ENCODE data around the gene DYRK3. TPM values are rescaled to one million over a fixed set of nuclear protein-coding genes. Genes with fewer than 3 reads are reported as not detected.

The DYRK3 gene
- total RNA-seq, 1 donor from 2014 or later = 6.4 TPM

DNA sequence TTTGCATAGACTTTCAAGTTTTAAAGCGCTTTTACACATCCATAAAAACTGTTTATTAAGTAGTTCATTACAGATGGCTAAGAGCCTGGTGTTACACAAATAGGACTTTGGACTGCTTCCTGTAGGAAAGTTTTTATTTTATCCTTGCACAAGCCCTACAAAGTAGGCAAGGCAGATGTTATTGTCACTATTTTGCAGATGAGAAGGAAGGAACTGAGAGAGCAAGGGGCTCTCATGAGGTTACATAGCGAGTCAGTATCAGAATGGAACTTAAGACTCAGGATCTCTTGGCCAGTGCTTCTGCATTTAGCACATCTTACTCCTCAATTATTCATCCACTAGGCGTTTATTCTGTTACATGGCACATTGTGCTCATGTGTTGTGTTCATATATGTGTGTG is 46.8 kb downstream of the DYRK3 start:
- no peak for ATAC-seq
- TF ChIP-seq, protein P1, sequence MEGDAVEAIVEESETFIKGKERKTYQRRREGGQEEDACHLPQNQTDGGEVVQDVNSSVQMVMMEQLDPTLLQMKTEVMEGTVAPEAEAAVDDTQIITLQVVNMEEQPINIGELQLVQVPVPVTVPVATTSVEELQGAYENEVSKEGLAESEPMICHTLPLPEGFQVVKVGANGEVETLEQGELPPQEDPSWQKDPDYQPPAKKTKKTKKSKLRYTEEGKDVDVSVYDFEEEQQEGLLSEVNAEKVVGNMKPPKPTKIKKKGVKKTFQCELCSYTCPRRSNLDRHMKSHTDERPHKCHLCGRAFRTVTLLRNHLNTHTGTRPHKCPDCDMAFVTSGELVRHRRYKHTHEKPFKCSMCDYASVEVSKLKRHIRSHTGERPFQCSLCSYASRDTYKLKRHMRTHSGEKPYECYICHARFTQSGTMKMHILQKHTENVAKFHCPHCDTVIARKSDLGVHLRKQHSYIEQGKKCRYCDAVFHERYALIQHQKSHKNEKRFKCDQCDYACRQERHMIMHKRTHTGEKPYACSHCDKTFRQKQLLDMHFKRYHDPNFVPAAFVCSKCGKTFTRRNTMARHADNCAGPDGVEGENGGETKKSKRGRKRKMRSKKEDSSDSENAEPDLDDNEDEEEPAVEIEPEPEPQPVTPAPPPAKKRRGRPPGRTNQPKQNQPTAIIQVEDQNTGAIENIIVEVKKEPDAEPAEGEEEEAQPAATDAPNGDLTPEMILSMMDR (IDR thresholded peaks at IDR 0.05) = no peak
- intact Hi-C loops (cut with DNase I) = no loop called here

GRCh38 chr1:206683313-206683712 is 48.0 kb downstream of the DYRK3 start:
- TF ChIP-seq, protein P1 (IDR thresholded peaks at IDR 0.05) = no peak
- Histone ChIP-seq H3K4me1 (peaks cover 27% of the 10 kb centered on the region), H3K4me3 (no peak overlapping the region), H3K27me3 (ENCODE audit: low read depth) (no peaks in the 10 kb centered on the region), H3K9me3 (no peaks in the 10 kb centered on the region), H3K36me3 (no peaks in the 10 kb centered on the region), H3K27ac (no peak overlapping the region)
- DNase-seq (no peak), ATAC-seq (no peak)
- intact Hi-C loops (cut with DNase I) = no loop called here

More for the DNA sequence above, 46.8 kb downstream of the DYRK3 start:
- Histone ChIP-seq H3K4me1 (peaks cover 15% of the 10 kb centered on the region), H3K36me3 (no peaks in the 10 kb centered on the region), H3K27me3 (ENCODE audit: low read depth) (no peaks in the 10 kb centered on the region), H3K9me3 (no peaks in the 10 kb centered on the region), H3K27ac (no peak overlapping the region), H3K4me3 (no peak overlapping the region)
- no peak for DNase-seq

DNA sequence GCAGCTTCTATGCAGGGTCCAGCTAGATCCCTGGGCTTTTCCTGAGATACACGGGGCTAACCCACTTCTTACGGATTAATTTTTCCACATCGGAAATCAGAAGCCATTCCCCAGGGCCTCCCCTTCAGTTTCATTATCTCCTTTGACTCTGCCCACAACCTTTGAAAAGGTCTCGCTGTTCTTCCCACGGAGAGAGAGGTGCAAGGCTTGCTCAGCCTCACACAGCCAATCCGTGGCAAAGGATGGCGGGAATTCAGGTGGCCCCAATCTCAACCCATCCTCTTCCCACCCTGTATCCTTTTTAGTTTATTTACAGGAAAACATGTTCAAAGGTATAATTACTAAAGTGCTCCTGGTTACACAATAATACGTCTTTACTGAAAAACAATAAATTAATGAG is 48.7 kb downstream of the DYRK3 start:
- Histone ChIP-seq H3K27me3 (ENCODE audit: low read depth) (no peaks in the 10 kb centered on the region), H3K36me3 (no peaks in the 10 kb centered on the region), H3K27ac (no peak overlapping the region), H3K9me3 (no peaks in the 10 kb centered on the region), H3K4me1 (peaks cover 34% of the 10 kb centered on the region), H3K4me3 (peak overlapping the region; percentile 91)
- ATAC-seq (no peak), DNase-seq (no peak)
- intact Hi-C loops (cut with DNase I) = no loop called here
- TF ChIP-seq, protein P1 (IDR thresholded peaks at IDR 0.05) = no peak

- intact Hi-C loops (cut with DNase I) = no loop called here
- Histone ChIP-seq H3K4me1 (peaks cover 41% of the 10 kb centered on the region), H3K27ac (peak within 1 kb of the TSS; percentile 95), H3K36me3 (no peaks in the 10 kb centered on the region), H3K9me3 (no peaks in the 10 kb centered on the region), H3K27me3 (ENCODE audit: low read depth) (no peaks in the 10 kb centered on the region), H3K4me3 (peak within 1 kb of the TSS; percentile 91)
- DNase-seq (peak; percentile 88), ATAC-seq (peak; percentile 86 to 91)
- TF ChIP-seq, protein P1 (IDR thresholded peaks at IDR 0.05) = no peak
Observed at GRCh38 chr1:206684478-206685333, 49.4 kb downstream of the DYRK3 start, which contains the start of gene MAPKAPK2. Gene MAPKAPK2, plus strand, starts transcription at chr1:206684905. Its CDS starts 325 bp downstream, at chr1:206685230.

GRCh38 chr1:206685334-206685768 is 50.0 kb downstream of the DYRK3 start:
- peak overlapping the region; percentile 91 for H3K4me3 ChIP-seq
- H3K4me1 ChIP-seq = peaks cover 47% of the 10 kb centered on the region
- peak; percentile 53 to 66 for ATAC-seq
- H3K27ac ChIP-seq = peak overlapping the region; percentile 95
- TF ChIP-seq, protein P1 (IDR thresholded peaks at IDR 0.05) = no peak
- intact Hi-C loops (cut with DNase I) = no loop called here
- H3K36me3 ChIP-seq = no peaks in the 10 kb centered on the region
- no peaks in the 10 kb centered on the region for H3K9me3 ChIP-seq
- peak; percentile 65 for DNase-seq
- no peaks in the 10 kb centered on the region for H3K27me3 ChIP-seq (ENCODE audit: low read depth)
